MV-4-11 (cell line): ENCODE data around the gene STUM.
A peak's percentile ranks its signal among the peaks of the same experiment; 100 is the strongest.
"Not testable (repeated sequence)": the region's sequence is repeated elsewhere in the genome, so short reads cannot be mapped to it uniquely, and the experiment has no call there.

Experiments used
- DNase-seq: peaks from one replicate; lab custom pipeline; 2025; lab: John Stamatoyannopoulos, UW

STUM gene

DNA sequence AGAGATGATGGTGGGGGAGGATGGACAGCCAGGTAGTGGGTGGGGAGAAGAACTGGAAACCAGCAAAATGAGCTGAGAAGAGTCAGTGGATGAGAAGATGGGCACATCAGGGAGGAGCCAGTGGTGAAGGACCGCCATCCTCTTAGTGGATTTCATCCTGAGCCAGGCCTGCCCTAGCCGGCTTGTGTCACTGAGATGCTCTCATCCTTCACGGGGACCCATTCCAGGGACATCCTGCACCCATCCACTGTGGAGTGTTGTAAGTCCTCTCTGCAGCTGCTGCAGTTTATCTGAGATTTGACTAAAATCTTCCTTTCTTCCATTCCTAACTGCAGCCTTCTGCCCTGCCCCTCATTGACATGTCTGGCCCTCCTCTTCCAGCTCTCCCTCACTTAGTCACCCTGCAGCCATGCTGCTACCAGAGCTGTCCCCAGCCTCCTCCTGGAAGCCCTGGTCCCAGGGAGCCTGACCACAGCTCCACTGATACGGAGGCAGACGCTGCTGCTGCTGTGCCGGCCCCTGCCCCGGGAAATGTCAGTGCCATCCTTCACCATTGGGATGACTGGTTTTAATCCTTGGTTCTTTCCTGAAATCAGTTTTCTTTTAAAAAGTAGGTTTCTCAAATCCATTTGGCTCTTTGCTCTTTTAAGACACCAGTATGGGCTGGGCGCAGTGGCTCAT lies 33.2 kb downstream of the STUM start:
- no peak for DNase-seq

DNA sequence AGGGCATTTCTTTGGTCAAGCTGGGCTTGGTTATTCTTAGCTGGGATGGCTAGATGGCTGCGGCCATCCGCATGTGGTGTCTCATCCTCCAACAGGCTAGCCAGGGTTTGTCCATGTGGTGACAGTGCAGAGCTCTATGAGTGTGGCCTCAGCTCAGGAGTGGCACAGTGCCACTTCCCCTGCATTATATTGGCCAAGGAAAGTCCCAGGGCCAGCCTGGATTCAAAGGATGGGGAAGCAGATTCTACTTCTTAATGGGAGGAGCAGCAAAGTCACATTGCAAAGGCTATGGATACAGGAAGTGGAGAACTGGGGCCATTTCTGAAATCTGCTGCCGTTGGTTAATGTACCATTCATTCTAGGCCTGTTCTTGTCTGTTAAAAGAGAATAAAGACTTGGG lies 34.4 kb downstream of the STUM start:
- DNase-seq: no peak

DNA sequence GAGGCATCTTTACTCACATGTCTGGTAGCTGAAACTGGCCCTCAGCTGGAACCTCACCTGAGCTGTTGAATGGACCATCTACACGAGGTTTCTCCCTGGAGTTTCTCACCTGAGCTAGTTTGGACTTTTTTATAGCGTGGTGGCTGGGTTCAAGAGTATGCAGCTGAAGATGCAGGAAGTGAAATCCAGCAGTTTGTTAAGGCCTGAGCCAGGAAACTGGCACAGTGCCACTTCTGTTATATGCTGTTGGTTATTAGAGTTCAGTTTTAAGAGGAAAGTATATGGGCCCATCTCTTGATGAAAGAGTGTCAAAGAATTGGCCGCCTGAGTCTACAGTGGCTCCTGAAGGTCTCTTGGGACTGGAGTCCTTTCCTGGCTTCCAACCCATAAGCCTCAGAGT lies 35.6 kb downstream of the STUM start:
- peak; percentile 58 for DNase-seq

DNA sequence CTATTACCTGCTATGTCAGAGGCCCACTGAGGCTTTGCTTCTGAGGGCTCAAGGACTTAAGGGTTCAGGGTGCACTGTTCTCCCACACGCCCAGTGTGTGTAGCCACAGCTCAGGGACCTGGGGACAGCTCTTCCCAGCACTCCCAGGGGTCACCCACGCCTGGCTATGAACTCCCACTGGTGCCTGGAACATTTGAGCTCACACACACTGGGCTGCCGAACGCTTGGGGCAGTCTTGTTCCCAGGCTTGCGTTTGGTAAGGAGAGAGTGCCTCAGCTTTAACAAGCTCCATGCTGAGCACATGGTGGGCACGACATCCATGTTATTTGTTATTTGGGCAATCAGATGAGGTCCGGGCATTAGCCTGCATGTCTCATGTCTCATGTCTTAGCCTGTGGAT lies 37.6 kb downstream of the STUM start:
- DNase-seq: no peak

DNA sequence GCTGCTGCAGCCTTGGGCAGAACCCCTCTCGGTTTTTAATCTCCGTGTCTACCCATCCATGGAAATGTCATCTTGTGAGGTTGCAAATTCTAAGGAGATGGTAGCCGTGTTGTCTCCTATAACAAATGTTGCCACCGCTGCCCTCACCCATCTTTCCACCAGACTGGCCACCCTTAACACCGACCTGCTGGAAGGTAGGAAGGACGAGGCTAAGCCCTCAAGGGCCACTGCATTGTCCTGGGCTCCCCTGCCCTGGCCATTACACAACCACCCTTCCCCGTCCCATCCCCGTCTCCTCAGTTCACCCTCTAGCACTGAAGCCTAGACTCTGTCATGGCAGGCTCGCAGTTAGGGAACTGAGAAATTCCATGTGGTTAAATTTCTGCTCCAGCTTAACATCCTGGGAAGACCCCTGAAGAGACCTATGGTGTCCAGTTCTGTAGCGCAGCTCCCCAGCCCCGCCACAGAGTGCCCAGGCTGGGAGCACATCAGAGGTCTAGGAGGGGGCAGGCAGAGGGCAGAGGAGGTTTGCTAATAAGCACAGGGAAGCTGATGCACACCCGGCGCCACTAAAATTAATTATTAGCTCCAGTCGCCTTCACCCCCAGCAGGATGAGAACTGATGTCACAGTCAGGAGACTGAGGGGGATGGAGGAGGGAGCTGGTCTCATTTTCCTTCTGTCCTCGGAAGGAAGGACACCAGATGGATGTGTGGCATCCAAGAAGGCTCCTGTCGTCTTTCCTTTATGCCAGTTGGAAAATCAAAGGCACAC lies 38.3 kb downstream of the STUM start:
- no peak for DNase-seq

DNA sequence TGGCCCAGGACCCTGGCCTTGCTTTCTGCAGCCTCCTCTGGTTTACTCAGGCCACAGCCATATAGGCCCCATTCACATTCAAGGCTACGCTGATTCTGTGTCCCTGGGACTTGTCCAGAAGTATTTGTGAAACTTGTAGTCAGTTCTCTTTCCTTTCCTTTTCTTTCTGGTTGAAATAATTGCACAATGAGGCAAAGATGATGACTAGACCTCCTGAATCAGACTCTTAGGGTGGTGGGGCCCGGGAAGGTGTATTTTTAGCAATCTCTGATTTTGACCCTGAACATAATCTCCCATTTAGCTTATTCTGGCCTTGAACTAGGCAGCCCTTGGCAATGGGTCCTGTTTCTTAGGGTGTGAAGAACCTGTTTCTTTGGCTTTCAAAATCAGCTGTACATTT lies 39.9 kb downstream of the STUM start:
- DNase-seq: peak; percentile 68

DNA sequence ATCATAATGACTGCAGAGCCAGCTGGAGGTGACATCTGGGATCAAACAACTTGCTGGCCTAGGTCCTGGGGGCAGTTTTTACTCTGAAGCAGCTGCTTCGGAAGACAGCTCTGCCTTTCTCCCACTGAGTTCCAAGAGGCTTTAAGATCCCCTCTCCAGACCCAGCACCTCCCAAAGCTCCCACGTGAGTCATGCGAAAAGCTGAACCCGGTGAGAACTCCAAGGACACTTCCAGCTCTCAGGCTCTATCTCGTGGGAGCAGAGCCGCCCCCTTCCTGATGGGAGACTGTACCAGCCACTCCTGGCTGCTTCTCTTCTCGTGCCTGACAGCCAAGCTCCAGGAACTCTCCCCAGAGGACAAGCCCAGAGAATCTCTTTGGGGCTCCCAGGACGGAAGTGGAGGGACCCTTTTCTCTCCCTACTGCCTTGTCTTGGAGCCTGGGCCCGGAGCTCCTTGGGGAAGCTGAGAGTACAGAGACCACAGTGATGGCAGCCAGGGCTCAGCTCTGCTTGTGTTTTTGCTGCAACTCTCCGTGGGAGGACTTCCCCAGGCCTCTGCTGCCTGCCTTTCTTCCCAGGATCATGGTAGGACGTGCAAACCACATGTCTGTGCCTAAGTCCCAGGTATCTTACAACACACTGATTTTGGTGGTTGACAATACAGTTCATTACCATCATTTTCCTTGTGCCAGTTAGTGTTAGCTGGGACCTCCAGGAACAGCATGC lies 40.6 kb downstream of the STUM start:
- DNase-seq: no peak

DNA sequence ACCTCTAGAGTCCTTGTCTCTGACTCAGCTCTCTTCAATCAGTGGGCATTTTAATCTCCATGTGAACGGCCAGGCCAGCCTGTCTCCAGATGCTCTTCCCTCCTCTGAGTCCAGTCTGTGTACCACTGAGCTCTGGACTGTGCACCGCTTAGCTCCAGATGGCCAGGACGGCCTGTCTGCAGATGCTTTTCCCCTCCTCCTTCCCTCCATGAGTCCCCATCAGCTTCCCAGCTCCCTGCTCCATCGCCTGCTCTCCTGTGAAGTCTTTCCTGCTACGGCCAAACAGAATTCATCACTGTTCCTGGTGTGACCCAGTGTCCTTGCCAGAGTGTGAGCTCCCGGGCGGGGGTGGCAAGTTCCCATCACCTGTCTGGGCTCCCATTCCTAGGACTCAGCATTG lies 42.0 kb downstream of the STUM start:
- DNase-seq: no peak

DNA sequence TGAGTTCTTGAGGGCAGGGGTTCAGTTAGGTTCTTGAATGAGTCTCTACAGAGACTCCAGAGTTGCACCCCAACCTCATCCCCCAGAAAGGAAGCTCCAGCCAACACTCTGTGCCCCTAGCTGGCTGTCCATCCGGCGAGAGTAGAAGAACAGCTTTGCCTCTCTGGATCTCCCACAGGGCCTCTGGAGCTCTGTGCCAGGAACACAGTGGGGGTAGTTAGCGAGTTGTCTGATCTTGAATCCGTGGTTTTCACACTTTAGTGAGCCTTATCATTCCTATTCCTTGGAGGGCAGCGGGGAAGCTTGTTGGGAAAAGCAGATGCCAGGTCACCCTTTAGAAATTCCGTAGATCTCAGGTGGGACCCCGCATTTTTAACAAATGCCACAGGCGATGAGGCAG lies 45.0 kb downstream of the STUM start:
- no peak for DNase-seq

DNA sequence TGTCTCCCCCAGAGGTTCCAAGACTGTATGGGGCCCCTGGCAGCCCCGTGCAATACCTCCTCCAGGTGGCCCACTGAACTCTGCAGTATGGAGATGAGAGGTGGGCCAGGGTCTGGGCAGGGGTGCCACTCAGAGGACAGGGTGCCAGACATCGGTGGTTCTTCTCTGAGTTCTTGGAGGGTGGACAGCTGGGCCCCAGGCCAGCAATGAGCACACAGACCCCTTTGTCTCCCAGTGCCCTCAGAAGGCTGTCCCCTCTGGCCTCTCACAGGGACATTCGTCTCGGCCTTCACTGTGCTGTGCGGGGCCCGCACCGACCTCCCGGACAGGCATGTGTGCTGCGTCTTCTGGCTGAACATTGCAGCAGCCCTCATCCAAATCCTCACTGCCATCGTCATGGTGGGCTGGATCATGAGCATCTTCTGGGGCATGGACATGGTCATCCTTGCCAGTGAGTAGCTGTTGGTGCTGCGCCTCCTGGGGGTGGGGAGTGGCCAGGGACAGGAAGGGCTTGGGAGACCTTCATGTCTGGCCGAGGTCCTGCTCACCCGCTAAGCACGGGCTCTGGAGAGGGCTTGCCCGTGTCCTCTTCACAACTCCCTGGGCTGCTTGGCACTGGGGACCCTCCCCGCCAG lies 48.1 kb downstream of the STUM start:
- no peak for DNase-seq

DNA sequence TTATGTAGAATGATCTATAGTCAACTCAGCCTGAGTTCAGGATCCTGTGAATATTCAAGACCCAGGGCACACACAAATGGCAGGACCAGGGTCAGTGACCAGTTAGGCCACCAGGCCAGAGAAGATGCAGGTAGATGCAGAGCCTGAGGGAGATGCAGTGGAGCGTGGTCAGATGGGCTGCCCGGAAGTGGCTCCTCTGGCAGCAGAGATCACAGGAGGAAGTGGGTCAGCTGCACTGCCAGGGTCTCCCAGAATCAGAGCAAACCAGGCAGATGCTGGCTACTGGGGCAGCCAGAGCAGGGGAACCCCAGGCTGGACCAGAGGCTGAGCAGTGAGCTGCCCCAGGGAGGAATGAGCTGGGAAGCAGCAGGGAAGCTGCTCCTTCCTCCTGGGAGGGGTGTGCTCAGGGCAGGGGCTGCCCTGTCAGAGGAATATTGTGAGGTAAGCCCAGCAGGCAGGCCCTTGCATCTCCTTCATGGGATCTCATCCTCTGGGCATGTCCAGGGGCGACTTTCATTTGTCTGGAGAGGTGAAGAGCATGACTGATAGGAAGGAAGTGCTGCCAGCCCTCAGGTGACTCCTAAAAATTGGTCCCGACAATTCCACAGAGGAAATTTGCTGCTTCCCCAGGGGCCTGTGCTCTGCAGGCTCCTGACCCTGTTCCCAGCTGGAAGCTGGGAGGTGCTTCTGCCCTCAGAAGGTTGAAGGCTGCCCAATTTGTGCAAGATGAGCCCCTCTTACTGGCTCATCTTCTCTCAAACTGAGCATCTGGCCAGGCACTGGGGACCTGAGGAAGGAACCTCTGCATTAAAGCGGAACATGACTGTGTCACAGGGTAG lies 49.3 kb downstream of the STUM start:
- no peak for DNase-seq

DNA sequence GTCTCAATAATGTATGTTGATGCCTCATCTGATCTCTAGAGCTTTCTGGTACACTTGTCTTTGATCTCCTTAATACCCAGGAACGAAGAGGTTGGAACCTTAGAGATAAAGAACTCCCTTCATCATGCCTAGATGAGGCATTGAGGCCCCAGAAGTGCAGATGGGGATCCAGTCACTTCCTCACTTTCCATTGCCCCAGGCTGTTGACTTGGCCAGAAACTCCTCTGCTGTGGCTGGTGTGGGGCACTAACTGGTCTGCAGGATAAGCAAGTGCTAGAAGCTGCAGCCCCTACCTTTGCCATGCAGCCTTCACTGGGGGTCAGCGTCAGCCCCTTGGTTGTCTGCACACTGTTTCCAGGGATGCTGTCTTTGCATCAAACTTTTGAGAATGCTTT lies 49.9 kb downstream of the STUM start:
- no peak for DNase-seq

DNA sequence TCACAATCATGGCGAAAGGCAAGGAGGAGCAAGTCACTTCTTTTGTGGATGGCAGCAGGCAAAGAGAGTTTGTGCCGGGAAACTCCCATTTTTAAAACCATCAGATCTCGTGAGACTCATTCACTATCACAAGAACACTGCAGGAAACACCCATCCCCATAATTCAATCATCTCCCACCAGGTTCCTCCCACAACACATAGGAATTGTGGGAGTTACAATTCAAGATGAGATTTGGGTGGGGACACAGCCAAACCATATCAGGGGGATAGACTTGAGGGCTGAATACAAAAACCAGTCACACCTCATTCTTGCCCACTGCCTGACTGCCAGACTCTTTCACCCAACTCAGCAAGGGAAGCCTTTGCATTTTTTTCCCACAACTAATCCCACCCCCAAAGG lies 50.4 kb downstream of the STUM start:
- DNase-seq: not testable (repeated sequence)

DNA sequence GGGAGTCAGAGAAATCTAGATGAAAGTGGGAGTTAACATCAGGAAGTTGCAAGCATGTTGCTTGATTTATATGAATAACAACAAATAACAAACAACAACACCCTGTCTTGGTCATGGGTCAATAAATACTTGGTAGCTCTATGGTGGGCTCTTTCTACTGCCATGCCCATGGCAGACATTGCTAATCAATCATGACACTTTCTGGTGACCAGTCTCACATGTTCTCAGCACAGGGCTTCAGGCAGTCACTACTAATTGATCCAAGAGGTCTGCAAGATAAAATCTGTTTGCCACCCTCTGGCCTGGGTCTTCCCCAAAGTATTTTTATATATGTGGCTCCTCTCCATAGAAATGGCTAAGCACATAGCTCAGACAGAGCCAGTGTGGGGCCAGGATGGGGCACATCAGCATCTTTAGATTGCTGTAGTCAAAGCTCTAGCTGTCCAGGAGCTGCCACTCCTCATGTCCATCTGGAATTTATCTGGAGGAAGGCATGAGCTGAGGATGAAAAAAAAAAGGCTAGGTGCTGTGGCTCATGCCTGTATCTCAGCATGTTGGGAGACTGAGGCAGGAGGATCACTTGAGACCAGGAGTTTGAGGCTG lies 51.2 kb downstream of the STUM start:
- no peak for DNase-seq

DNA sequence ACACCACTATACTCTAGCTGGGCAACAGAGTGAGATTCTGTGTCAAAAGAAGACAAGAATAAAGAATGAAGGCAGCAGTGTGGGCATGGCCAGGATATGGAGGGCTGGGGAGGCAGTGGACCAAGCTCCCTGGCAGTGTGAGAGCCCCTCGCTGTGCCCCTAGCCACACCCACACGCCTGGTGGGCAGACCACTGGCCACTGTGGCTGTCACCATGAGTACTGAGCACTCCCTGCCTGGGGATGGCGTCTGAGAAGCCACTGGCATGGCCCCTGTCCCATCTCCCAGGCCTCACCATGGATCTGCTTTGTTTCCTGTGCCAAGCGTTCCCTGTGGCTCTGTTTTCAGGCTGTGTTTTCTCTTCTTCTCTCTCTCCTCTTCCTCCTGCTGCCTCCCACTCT lies 51.7 kb downstream of the STUM start:
- DNase-seq: no peak

DNA sequence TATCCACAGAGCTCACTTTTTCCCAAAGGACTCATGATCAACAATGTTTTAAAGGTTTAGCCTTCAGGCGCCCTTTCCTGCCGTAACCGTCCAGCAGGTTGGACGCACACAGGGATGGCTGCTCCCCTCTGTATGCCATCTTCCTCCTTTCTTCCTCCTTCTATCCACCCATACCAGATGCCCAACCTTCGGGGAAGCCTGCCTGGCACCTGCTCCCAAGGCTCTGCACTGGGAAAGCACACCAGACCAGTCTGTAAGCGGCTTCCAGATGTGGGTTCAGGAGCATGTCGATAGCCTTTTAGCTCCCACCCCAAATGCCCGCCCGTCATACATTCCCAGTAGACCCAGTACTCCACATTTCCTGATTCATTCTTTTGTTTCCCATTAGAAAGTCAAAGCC lies 52.9 kb downstream of the STUM start:
- DNase-seq: no peak

DNA sequence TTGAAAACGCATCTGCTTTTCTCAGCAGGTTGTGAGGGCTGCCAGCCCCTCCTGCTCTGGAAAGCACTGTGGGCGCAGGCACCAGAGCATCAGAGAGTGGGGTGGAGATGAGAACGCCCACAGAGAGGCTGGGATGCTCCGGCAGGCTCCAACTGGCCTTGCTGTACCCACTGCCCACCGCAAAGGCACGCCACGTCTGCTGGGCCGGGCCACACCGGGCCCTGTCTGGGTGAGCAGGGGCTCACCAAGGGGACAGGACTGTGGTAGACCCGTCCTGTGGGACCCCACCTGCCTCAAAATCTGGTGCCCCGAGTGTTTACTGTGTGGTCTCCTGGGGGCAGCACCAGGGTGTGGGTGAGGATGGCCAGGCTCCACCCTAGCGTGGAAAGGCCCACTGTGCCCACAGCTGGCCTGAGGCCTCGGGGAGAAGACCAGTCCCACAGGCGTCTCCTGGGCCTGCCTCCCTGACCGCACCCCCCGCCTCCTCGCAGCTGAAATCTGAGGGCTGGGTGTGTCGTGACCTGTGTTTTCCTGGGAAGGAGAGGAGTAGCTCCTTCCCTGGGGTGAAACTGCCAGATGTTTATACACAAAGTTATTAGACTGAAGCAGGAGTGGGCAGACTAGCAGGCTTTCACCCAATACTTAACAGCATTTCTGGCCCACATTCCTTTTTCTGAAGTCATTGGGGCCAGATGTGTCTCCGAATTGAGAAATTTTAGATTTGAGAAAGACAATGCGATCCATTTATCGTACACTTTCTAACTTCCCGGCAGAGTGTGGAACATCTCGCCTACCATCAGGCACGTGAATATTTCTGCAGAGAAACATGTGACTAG lies 53.8 kb downstream of the STUM start:
- DNase-seq: no peak

DNA sequence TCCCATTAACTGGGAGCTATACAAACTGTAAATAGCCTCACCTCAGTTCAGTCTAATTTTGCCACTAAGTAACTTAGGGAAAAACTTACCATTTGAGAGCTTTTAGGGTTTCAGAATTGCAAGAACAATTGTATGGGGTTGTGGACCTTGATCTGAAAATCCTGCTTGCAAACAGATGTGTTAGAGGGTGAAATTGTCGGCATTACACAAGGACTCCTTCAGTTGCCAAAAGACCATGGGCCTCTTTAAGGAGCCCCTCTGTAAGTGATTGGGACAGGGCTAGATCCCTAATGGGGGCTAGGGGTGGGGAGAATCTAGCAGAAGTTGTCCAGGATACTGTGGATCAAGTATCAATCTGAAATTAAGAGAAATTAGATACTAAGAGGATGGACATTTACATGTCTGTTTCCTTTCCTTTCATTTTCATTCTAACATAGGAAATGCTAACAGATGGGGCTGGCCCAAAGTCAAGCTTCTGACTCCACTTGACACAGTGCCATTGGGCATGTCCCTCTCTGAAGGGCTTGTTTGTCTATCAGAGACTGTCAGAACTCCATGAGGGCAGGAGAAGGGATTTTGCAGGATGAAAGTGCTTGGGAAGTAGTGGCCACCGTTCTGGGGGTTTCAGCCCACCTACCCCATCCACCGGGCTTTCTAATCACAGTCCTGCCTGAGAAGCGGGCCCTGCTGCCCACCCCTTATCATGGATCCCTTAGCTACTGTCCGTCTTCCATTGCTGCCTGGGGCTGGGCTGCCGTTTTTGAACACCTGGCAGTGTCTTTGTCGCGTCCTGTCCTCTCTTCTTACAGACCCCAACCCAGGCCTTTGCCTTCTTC lies 54.7 kb downstream of the STUM start:
- DNase-seq: no peak

DNA sequence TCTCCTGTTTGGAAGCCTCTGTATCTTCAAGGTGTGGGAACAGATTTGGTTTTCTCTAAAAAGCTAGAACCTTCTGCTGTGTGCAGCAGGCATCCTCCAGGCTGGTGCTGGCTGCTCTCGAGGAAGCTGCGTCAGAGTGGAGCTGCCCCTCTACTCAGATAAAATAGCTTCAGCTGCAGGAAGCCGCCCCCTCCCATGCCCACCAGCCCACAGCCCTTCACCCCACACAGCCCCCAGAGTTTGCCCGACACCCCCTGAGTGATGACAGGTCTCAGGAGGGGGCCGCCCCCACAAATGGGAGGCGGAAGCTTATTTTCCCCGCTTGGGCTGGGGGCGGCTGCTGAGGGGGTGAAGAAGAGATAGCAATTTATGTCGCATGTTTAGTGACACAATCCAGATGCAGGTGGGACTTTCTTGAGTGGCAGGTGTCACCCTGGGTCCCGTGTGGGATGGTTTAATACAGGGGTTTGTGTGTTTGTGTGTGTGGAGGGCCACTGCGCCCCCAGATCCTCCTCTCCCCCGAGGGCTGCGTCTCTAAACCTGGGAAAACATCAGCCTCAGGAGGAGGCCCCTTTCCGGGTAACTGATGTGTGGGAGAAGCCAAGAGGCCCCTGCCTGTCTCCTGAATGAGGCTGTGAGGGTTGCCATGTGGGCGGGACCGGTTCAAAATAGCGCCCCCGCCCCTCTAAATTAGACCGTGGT lies 55.4 kb downstream of the STUM start:
- no peak for DNase-seq
